WI38 (cell line): Measurements from ENCODE around the gene ACTL8.

Source experiments
- H3K4me3 ChIP-seq: 2 replicates; pipeline ENCODE4 v1.5.1; 2011; ENCODE audit warnings: low read depth, mild to moderate bottlenecking, control low read depth, low read length
- CTCF ChIP-seq: IDR thresholded peaks from 2 replicates; pipeline ENCODE4 v1.5.1; 2012; ENCODE audit warnings: low read depth, mild to moderate bottlenecking, control low read depth, low read length

The ACTL8 gene

DNA sequence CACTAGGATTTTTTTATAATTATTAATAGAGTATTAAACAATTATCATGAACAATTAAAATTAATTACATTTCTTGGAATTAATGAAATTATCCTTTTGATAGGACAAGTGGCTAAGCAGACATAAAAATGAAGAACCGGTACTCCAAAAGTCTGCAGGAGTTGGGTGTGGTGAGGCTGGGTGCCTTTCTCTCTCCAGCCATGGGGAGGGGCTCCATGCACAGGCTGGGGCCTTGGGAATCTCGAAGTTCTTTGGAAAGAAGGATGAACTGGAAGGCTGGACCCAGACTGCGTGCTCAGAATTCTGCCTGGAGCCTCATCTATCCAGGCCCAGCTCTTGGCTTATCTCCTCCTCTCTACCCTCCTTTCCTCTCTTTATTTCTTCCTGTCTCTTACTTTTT is 94.1 kb downstream of the ACTL8 start:
- peak; percentile 75 for TF ChIP-seq CTCF
- no peak overlapping the region for H3K4me3 ChIP-seq

DNA sequence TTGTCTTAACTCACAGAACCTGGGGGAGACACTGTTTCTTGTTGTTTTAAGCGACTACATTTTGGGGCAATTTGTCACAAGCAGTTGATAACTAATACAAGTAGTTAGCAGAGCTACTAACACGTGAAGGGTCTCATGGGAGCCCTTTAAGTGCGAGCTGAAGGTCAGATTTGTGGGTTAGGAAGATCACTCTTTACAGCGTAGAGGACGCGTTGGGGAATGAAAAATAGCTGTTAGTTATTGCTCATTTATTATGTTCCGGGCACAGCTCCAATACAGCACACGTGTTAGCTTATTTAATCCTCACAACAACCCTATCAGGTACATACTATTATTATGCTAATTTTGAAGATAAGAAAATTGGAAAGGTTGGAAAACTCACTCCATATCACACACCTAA is 95.9 kb downstream of the ACTL8 start:
- no peak overlapping the region for H3K4me3 ChIP-seq
- no peak for TF ChIP-seq CTCF

- TF ChIP-seq CTCF: no peak
- no peak overlapping the region for H3K4me3 ChIP-seq
Measured at GRCh38 chr1:17852383-17852782, 97.2 kb downstream of the ACTL8 start.

- H3K4me3 ChIP-seq: no peak overlapping the region
- TF ChIP-seq CTCF: no peak
Measured at GRCh38 chr1:17853241-17853935, 98.3 kb downstream of the ACTL8 start.

GRCh38 chr1:17856496-17857108 is 101.5 kb downstream of the ACTL8 start:
- no peak overlapping the region for H3K4me3 ChIP-seq
- no peak for TF ChIP-seq CTCF

DNA sequence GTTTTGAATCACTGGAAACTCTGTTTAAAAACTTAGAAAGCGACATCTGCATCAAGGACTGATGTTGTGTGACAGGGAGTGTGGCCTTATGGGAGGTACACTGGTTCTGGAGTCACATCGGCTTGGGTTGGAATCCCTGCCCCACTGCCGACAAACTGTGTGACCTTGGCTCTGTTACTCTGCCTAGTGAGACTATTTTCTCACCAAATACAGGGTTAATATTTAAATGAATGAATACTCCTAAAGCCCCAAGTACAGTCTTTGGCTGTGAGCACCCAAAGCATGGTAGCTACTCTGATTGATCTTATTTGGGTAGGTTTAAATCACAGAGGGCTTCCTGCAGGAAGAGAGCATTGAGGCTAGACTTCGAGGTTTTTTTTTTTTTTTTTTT is 102.0 kb downstream of the ACTL8 start:
- no peak for TF ChIP-seq CTCF
- no peak overlapping the region for H3K4me3 ChIP-seq

- no peak for TF ChIP-seq CTCF
- H3K4me3 ChIP-seq: no peak overlapping the region
Measured at GRCh38 chr1:17857996-17858395, 102.9 kb downstream of the ACTL8 start.
